HG03139 (cell line): ENCODE measurements around the gene RNF220.

ENCODE experiments used
- ATAC-seq: cut with Tn5 transposase; IDR thresholded peaks from one replicate; pipeline ENCODE4 v1.9.1; 2021; ENCODE audit not compliant: unreplicated experiment

RNF220 gene

DNA sequence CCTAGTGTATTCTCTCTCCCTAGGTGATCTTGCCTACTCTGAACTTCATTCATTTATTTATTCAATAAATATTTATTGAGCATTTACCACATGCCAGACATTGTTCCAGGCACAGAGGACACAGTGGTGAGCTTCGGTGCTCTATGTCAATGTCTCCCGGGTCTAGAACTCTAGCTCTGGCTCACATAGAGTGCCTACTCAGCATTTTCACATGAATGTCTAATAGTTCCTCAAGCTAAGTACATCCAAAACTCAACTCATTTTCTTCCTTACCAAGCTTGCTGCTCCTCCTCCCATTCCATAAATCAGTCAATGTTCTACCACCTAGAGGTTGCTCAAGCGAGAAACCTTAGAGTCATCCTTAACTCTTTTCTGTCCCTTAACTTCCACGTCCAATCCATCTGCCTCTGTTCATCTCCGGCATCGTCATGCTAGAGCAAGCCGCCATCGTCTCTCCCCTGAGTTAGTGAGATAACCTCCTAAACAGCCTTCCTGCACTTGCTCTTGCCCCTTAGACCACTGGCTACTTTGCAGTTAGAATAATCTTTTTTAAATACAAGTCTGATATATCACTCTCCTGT is 201.7 kb downstream of the RNF220 start:
- no peak for ATAC-seq

DNA sequence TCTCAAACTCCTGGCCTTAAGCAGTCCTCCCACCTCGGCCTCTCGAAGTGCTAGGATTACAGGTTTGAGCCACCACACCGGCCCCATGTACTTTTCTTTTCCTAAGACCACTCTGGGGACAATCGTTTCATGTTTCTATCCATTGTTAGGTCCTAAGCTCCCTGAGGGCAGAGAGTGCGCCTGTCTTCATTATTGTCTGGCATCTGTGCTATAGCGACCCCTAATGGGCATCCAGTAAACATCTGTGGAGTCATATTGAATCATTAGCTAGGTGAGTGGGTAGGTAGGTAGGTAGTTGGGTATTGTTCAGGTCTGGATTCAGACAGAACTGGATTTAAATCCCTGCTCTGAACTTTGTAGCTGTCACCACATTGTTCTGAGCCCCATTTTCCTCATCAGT is 203.1 kb downstream of the RNF220 start:
- ATAC-seq = no peak

DNA sequence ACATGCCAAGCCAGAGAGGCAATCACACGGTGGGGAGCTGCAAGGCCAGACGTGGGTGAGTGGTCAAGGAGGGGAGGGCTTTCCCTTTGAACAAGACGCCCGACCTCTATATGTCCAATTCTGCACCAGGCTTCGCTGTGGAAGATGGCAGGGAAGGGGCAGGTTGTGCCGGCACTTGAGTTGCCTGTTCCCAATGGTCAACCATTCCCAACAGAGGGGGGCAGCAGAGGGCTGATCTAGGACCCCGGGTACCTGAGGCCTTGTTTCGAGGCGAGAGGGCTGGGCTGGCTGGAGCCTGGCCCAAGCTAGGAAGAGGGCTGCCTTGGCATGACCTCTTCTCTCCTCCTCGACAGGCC is 204.3 kb downstream of the RNF220 start:
- no peak for ATAC-seq

DNA sequence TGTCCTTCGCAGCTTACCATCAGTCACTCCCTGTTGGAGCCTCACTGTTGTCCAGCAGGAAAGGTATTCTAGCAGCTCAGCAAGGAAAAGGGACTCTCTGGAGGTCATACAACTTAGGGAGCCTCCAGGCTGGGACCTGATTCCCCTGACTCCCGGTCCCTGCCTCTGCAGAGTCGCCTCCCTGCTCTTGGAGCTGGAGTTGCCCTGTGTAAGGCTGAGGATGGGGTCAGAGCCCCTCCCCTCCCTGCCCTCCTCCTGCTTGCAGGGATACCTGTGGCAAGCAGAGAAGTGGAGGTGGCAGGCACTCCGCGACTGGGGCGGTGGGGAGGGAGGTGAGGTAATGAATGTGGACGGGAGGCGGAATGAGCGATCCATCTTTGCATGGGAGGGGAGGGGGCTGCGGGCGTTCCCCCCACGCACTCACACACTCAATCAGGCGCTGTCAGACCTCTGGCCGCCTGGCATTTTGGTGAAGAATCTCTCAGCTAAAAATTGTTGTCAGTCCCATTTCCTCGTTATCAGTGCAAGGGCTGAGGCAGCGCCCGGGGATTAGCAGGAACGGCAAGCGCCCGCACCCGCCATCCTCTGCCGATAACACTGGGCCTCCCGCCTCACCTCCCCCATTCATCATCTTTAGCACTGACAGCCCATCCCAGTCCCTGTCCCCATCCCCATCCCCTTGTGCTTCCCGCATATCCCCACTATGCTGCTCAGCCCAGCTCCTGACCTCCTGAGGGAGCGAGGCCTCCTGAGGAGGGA is 204.9 kb downstream of the RNF220 start:
- no peak for ATAC-seq

DNA sequence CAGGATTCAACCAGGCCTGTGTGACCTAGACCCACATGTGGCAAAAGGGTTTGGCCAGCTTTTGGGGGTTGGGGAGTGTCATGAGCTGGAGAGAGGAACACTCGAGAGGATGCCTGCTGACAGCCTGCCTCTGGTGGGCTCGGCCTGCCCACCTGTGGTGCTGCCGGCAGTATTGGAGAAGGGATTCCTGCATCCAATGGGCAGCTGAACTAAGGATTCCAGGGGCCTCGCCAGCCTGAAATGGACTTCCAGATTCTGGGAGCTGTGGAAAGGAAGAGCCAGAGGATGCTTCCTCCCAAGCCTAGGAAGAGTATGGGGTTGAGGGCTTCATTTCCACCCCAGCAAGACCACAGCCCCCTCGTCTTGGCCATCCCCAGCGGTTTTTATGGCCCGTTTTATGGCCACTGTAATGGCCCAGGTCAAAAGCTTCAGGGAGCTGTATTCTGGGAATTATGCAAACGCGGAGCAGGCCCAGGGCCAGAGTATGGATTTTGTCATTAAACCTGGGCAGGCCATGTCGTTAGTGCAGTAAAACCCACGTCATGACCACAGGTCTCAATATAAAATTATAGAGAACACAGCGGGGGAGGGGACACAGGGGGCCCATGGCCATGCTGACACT is 205.6 kb downstream of the RNF220 start:
- ATAC-seq = no peak

DNA sequence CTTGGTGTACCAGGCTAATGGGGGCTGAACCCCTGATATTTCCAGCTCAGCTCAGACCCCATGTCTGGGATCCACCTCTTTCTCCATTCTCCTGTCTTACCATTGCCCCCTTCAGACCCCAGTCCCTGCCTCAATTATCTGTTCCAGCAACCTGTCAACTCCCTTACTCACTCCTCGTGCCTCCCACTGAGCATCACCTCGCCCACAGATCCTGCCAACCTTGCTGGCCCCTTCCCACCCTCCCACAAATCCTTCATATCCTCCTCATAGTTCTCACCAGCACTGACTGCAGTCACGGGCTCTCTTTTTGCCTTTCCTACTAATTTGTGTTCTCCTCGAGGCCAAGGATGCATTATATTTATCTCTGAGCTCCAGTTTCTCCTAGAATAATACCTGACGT is 206.4 kb downstream of the RNF220 start:
- no peak for ATAC-seq

DNA sequence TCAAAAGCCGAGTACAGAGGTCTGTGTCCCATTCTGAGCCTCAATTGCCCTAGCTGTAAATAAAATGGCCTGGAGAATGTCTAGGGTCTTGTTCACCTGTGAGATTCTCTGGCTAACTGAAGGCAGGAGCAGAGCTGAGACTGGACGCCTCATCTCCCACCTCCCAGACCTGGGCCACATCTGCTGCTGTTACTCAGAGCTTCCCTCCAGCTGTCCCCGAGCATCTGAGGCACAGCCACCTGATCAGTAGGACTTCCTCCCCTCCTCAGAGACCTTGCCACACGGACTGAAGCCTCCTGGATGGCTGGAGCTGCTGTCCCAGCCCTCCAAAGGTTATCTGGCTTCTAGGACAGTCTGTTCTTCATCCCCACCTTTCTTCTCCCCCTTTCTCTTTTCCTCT is 206.8 kb downstream of the RNF220 start:
- ATAC-seq = no peak

DNA sequence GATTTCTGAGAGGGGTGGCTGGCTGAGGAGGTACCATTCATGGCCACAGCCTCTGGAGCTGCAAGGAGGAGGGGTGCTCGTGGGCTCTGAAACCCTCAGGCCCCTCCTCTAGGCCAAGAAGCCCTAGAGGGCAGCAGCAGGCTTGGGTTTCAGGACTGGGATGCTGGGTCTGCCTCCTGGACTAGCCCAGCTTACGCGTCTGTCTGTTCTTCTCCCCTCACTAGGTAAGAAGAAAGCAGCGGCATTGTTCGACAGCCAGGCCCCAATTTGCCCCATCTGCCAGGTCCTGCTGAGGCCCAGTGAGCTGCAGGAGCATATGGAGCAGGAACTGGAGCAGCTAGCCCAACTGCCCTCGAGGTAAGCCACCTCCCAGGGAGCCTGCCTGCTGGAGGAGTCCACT is 208.9 kb downstream of the RNF220 start:
- ATAC-seq = no peak

DNA sequence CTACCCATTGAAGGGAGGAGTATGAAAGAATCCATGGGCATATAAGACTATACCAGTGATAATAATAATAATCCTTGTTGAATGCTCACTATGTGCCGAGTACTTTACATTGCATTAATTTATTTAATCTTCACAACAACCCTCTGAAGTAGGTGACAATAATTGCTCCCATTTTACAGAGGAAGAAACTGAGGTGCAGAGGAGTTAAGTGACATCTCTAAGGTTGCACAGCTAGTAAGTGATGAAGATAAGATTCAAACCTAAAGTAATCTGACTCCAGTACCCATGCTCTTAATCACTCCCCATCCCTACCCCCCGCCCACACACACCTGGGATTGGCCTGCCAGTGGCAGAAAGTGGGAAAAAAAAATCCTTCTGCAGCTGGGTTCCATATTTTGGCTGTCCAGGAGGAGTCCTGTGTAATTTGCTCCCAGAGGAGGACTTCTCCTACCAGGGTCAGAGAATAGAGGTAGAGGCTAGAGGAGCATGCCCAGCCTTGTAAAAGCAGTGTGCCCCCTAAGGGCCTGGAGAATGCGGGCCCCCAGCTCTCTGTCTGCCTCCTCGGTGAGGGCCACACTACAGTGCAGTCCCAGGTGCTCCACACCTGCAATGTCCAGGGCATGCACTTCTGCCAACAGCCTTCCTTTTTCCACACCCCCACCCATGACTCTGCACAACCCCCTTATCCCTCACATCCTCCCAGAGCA is 211.4 kb downstream of the RNF220 start:
- ATAC-seq = no peak

DNA sequence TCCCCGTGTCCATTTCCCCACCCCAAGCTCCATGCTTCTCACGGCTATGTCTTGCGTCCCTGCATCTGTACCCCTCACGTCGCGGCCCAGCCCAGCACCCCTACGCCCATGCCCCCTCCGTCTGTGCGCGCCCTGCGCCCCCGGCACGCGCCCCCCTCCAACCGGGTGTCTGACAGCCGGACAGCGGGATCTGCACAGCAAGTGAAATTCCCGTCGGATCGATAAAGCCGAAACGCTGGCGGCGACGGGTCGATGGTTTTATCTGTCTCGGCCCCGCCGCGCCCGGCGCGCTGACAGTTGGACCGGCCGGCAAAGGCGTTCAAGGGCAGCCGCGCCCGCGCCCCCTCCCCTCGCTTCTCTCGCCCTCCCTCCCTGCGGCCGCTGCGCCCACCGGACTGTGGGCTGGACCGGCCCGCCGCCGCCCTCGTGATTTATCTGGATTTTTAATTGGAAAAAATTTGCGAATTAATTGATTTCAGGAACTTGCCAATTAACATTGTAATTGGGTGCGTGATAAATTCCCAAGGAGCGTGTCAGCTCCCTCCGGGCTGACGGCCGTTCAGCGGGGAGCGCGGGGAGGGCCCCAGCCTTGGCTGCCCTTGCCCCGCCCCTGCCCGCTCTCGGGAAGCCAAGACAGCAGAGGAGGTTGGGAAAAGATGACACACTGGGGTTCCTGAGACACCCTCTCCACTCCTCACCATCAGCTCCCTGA is 212.1 kb downstream of the RNF220 start:
- ATAC-seq = no peak

DNA sequence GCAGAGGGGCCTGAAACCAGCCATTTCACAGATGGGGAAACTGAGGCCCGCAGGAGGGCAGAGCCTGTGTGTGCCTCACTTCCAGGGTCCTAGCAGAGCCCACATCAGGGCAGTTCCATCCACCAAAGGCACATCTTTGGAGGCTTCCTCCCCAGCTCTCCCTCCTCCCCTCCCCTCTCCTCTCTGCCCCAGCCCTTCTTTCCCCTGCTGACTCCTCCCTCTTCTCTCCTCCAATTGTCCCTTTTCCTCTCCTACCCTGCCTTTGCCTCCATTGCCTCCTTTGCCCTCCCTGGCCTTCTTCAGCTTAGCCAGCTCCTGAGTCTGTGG is 212.6 kb downstream of the RNF220 start:
- no peak for ATAC-seq

DNA sequence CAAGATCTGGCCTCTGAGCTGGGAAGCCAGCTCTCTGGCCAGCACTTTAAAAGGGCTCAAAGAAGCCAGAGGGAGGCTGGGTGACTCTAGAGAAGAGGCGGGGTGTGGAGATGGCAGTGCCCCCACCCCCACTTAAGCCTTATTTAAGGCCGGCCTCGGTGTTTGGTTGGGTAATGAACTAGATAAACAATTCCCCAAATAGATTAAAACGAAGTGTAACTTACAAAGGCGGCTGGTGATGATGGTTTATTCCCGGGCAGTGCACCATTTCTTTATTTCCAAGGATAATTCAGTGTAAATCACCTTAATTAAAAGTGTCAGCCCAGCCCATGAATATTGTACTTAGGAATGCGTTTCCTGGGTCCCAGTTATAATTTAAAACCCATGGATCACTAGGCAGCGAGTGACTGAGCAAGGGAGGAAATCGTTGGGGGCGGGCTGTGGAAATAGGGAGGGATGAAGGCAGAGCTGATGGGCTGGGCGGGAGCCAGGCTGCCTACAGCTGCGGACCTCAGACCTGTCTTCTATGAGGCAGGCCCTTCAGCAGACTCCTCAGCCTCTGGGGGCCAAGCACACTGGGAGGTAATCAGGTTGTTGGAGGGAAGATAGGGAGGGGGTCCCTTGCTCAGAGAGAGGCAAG is 214.3 kb downstream of the RNF220 start:
- ATAC-seq = no peak

DNA sequence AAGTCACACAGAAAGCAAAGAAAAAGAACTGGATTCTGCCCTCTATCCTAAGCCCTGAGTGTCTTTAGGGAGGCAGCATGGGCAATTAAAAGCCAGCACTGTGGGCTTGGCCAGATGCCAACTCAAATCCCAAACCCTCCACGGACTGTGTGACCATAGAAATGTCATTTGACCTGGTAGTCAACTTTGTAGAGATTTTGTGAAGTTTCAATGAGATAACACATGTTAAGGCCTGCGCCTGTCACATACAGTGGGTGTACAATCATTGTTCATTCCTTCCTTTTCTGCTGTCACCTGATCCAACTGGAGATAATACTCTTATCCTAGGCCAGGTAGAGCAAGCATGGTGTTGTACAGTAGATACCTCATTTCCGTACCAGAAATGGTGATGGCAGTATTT is 215.0 kb downstream of the RNF220 start:
- ATAC-seq = no peak

DNA sequence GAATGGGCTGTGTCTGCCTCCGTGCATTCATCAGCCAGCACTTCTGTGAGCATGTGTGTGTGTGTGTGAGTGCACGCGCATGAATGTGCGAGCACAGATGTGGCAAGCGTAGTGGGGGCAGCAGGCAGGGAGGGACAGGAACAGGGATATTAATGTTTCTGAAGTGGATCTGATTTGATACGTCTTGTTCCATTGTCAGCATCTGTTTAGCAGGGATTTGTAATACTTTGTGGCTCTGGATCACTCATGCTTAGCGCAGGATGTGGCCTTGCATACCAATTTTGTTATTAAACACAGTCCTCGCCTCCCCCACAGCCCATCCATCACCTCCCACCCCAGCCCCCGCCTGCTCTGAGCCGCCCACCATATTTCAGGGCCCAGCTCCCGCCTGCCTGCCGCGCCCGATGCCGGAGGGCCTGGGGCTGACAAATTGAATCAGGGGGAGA is 216.8 kb downstream of the RNF220 start:
- ATAC-seq = no peak

DNA sequence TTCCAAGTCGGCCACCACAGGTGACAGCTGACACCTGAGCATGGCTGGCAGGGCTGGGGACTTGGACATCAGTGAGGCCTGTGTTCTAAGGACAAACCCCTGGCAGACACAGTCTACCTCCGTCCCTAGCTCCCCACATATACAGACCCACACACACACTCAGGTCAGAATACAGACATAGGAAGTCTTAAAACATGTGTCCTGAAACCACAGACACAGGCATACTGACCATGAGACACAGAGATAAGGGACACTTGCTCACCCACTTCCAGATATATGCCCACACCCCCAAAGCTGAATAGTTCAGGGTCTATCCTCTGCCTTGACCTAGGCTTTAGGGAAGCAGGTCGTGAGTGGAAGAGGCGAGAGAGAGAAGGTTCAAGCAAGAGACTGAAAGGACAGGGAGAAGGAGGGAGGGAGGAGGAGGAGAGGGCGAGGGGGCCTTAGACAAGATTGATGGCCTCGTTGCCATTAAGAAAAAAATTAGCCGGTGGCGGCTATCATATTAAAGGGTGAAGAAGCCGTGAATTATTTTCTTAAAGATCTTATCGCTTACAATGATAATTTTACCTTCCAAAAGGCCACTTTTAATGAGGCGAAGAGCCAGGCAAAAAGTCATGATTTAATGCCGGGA is 219.3 kb downstream of the RNF220 start:
- ATAC-seq = no peak

DNA sequence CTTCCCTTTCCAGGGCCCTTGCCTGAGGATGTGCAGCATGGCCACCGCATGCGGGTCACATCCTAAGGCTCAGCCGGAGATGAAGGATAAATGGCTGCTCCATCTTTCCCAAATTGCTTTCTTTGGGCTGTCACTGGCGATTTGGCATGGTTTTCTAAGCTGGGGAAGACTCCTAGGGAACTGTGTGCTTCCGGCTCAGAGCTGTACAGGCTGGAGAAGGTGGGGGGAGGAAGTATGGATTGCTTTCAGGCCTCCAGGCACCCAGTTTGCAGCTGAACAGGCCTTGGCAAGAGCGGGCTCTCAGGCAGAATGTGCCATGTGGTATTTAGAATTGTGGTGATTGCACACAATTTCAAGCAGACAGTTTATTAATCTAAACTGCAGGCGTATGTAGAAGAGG is 220.3 kb downstream of the RNF220 start:
- no peak for ATAC-seq

DNA sequence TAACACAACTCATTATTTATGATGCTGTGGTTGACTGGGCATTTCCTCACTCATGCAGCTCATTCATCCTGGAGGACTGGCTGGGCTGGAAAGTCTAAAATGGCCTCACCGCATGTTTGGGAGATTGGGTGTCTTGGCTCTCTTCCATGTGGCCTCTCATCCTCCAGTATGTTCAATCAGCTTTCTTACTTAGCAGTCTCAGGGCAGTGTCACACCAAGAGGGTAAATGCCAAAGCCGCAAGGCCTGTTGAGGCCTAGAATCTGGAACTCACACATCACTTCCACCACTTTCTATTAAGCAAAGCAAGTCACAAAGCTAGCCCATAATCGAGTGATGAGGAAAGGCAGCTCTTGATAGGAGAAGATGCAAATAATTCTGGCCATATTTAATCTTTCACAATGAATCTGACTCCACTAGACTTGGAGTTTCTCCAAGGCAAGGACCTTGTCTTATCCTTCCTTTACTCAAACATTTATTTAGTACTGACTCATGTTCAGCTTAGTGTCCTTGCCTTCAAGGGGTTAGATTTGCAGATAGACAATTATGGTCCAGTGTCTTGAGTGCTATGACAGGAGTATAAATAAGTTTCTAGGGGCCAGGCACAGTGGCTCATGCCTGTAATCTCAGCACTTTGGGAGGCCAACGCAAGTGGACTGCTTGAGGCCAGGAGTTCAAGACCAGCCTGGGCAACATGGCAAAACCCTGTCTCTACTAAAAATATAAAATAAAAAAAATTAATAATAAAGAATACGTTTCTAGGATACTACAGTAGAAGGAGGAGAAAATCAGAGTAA is 224.1 kb downstream of the RNF220 start:
- no peak for ATAC-seq

DNA sequence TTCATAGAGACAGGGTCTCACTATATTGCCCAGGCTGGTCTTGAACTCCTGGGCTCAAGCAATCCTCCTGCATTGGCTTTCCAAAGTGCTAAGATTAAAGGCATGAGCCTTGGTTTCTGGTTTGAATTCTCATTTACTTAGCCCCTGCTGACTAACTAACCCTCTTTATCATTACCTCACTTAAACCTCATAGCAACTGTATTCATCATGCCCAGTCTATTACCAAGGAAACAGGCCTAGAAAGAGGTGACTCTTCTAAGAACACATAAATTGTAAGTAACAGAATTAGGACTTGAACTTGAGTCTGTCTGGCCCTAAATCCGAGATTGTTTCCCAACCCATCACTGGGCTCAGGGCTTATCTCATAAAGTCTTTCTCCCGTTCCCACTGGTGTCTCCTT is 225.1 kb downstream of the RNF220 start:
- no peak for ATAC-seq

DNA sequence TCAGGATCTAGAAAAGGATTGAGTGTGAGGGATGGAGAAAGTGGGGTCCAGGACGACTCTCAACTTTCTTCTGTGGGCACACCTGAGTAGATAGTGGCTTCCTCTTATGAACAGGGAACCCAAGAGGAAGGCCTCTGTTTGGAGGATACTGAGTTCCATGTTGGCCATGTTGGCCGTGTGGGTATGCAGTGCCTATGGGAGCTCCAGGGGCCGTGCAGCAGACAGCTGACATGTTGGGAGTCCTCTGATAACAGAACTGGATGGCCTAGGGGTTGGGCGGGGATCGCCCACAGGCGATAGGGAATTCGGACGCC is 226.2 kb downstream of the RNF220 start:
- no peak for ATAC-seq
